GM18861 (cell line): Measurements from ENCODE around the gene SETD9.

Source experiments
- ATAC-seq: cut with Tn5 transposase; IDR thresholded peaks from one replicate; pipeline ENCODE4 v1.9.1; 2021; ENCODE audit not compliant: unreplicated experiment

Gene SETD9

GRCh38 chr5:56909294-56910209, at the start of gene SETD9:
TSS of gene SETD9 (plus strand) at chr5:56909596. CDS start at chr5:56909646, 50 bp downstream.
- peak; percentile 78 for ATAC-seq

- no peak for ATAC-seq
These were observed 47.4 kb upstream of the SETD9 start for GRCh38 chr5:56861893-56862485.

GRCh38 chr5:56862909-56863308, 46.5 kb upstream of the SETD9 start:
- ATAC-seq, result no peak

- ATAC-seq, result no peak
These were observed 37.6 kb upstream of the SETD9 start for GRCh38 chr5:56871777-56872176.

- ATAC-seq, result no peak
These were observed 36.3 kb upstream of the SETD9 start for GRCh38 chr5:56873056-56873455.

GRCh38 chr5:56876327-56876726, 33.1 kb upstream of the SETD9 start:
- ATAC-seq, result no peak

- ATAC-seq, result no peak
These were observed 27.8 kb upstream of the SETD9 start for GRCh38 chr5:56881571-56881970.

GRCh38 chr5:56893251-56893951, 16.0 kb upstream of the SETD9 start:
- ATAC-seq, result no peak

- no peak for ATAC-seq
These were observed 12.6 kb upstream of the SETD9 start for GRCh38 chr5:56896763-56897162.

GRCh38 chr5:56898213-56898612, 11.2 kb upstream of the SETD9 start:
- no peak for ATAC-seq

GRCh38 chr5:56900395-56900794, 9.0 kb upstream of the SETD9 start:
- no peak for ATAC-seq

GRCh38 chr5:56900858-56901578, 8.4 kb upstream of the SETD9 start:
- no peak for ATAC-seq

GRCh38 chr5:56908942-56909293, 478 bp upstream of the SETD9 start:
- ATAC-seq, result no peak

- peak; percentile 6 for ATAC-seq
These were observed 992 bp downstream of the SETD9 start for GRCh38 chr5:56910210-56910965.

- ATAC-seq, result no peak
These were observed 4.4 kb downstream of the SETD9 start for GRCh38 chr5:56913766-56914165.

GRCh38 chr5:56914678-56915077, 5.3 kb downstream of the SETD9 start:
- no peak for ATAC-seq

GRCh38 chr5:56917534-56917933, 8.1 kb downstream of the SETD9 start:
- no peak for ATAC-seq

- no peak for ATAC-seq
These were observed 8.7 kb downstream of the SETD9 start for GRCh38 chr5:56918054-56918453.

- no peak for ATAC-seq
These were observed 10.7 kb downstream of the SETD9 start for GRCh38 chr5:56919942-56920662.

GRCh38 chr5:56922922-56923321, 13.5 kb downstream of the SETD9 start:
- ATAC-seq, result no peak
